Panc1 (cell line): Measurements from ENCODE around the gene ORM1.

Source experiments
- POLR2AphosphoS5 ChIP-seq: IDR thresholded peaks from 2 replicates; pipeline ENCODE4 v1.6.1; 2012; ENCODE audit warnings: mild to moderate bottlenecking, low read depth, low read length, moderate library complexity
- TF ChIP-seq, protein P1 (sequence below): fragments of 450-650 bp; IDR thresholded peaks from 2 replicates; pipeline ENCODE4 v1.5.1; 2017; ENCODE audit warnings: mild to moderate bottlenecking

DNA sequence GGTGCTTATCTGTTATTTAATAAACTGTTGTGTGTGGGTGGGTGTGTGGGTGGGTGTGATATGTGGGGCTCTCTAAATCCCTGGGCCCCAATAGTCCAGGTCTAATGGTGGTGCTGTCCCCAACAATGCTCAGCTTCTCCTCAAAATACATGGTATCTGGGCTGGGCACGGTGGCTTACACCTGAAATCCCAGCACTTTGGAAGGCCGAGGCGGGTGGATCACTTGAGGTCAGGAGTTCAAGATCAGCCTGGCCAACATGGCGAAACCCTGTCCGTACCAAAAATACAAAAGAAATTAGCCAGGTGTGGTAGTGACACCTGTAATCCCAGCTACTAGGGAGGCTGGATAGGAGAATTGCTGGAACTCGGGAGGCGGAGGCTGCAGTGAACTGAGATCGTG, 4.5 kb upstream of the ORM1 start:
- TF ChIP-seq, protein P1, sequence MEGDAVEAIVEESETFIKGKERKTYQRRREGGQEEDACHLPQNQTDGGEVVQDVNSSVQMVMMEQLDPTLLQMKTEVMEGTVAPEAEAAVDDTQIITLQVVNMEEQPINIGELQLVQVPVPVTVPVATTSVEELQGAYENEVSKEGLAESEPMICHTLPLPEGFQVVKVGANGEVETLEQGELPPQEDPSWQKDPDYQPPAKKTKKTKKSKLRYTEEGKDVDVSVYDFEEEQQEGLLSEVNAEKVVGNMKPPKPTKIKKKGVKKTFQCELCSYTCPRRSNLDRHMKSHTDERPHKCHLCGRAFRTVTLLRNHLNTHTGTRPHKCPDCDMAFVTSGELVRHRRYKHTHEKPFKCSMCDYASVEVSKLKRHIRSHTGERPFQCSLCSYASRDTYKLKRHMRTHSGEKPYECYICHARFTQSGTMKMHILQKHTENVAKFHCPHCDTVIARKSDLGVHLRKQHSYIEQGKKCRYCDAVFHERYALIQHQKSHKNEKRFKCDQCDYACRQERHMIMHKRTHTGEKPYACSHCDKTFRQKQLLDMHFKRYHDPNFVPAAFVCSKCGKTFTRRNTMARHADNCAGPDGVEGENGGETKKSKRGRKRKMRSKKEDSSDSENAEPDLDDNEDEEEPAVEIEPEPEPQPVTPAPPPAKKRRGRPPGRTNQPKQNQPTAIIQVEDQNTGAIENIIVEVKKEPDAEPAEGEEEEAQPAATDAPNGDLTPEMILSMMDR, result no peak
- no peak for TF ChIP-seq POLR2AphosphoS5
